H1 (cell line): ENCODE measurements around the gene WNT3A. TPM values are rescaled to one million over a fixed set of nuclear protein-coding genes. Genes with fewer than 3 reads are reported as not detected.

ENCODE experiments used
- CTCF ChIA-PET: fragments of 300-600 bp; sonication (Branson Sonifier 250); formaldehyde crosslinking; loops from one replicate; lab custom pipeline; 2021; ENCODE audit not compliant: partially characterized antibody; lab: Charles Lee
- POLR2A ChIA-PET: fragments of 300-600 bp; sonication (Branson Sonifier 250); formaldehyde crosslinking; loops from one replicate; lab custom pipeline; 2021; ENCODE audit warnings: inconsistent platforms; ENCODE audit not compliant: partially characterized antibody; lab: Charles Lee
- DNase-seq, 2 experiments: peaks; one replicate each; pipeline versions ENCODE4 v3.0.0 to v3.0.0-alpha.2; 2010 to 2022; ENCODE audit warnings: low spot score in 2 of 2, low read depth in 1 of 2, mixed read lengths in 1 of 2
- FAIRE-seq: peaks from 2 replicates; lab custom pipeline; 2011; peaks lifted over from hg19 to GRCh38; lab: Jason Lieb, UNC
- H2AFZ ChIP-seq: 2 replicates; pipeline ENCODE4 v1.8.1; 2012; ENCODE audit warnings: low read length, inconsistent platforms
- H2AK5ac ChIP-seq: 2 replicates; pipeline ENCODE4 v1.6.1; 2013; ENCODE audit warnings: low read depth, low read length
- H2BK120ac ChIP-seq: replicated peaks from 2 replicates; pipeline ENCODE3; 2013; ENCODE audit warnings: low read depth, low read length, inconsistent platforms
- H2BK12ac ChIP-seq: 2 replicates; pipeline ENCODE4 v1.6.1; 2013; ENCODE audit warnings: low read depth, low read length
- H2BK15ac ChIP-seq: 2 replicates; pipeline ENCODE4 v1.6.1; 2013; ENCODE audit warnings: low read length
- H2BK20ac ChIP-seq: 2 replicates; pipeline ENCODE4 v1.6.1; 2013; ENCODE audit warnings: low read length
- H2BK5ac ChIP-seq: 2 replicates; pipeline ENCODE4 v1.6.1; 2013; ENCODE audit warnings: low read depth, low read length
- H3K14ac ChIP-seq: 2 replicates; pipeline ENCODE4 v1.6.1; 2013; ENCODE audit warnings: inconsistent platforms; ENCODE audit not compliant: insufficient read length
- H3K18ac ChIP-seq: 2 replicates; pipeline ENCODE4 v1.6.1; 2013; ENCODE audit warnings: low read length; ENCODE audit errors: extremely low read depth
- H3K23ac ChIP-seq: 2 replicates; pipeline ENCODE4 v1.6.1; 2013; ENCODE audit warnings: inconsistent platforms; ENCODE audit not compliant: insufficient read length
- H3K23me2 ChIP-seq: 2 replicates; pipeline ENCODE4 v1.6.1; 2013; ENCODE audit warnings: low read depth, low read length
- H3K27ac ChIP-seq: 2 replicates; pipeline ENCODE4 v1.6.1; 2011; ENCODE audit warnings: low read depth, low read length, inconsistent platforms
- H3K27me3 ChIP-seq, 4 experiments: replicated peaks in 1 of 4; 1 replicate in 1 of 4; 2 replicates in 3 of 4; pipeline versions ENCODE4 v1.6.1 to v1.8.1; 2011 to 2013; ENCODE audit warnings: low read length in 3 of 4, mild to moderate bottlenecking in 3 of 4, inconsistent platforms in 2 of 4, mixed read lengths in 2 of 4, moderate library complexity in 1 of 4; ENCODE audit not compliant: control insufficient read depth in 3 of 4, insufficient read depth in 3 of 4; ENCODE audit errors: extremely low read depth in 1 of 4
- H3K36me3 ChIP-seq, 4 experiments: 2 replicates each; pipeline versions ENCODE4 v1.6.1 to v1.8.1; 2011 to 2013; ENCODE audit warnings: mild to moderate bottlenecking in 4 of 4, low read length in 3 of 4, moderate library complexity in 2 of 4, control low read depth in 1 of 4, inconsistent platforms in 1 of 4; ENCODE audit not compliant: insufficient read depth in 4 of 4, control insufficient read depth in 2 of 4
- H3K4ac ChIP-seq: replicated peaks from 2 replicates; pipeline ENCODE3; 2013; ENCODE audit warnings: low read length, low read depth, mixed read lengths, inconsistent platforms; ENCODE audit not compliant: insufficient read length
- H3K4me1 ChIP-seq, 4 experiments: replicated peaks in 1 of 4; 1 replicate in 1 of 4; 2 replicates in 3 of 4; pipeline versions ENCODE4 v1.6.1 to v1.8.1; 2011 to 2013; ENCODE audit warnings: low read length in 3 of 4, inconsistent platforms in 2 of 4, mixed read lengths in 1 of 4; ENCODE audit not compliant: insufficient read depth in 4 of 4, control insufficient read depth in 3 of 4
- H3K4me2 ChIP-seq, 2 experiments: 2 replicates each; pipeline versions ENCODE4 v1.6.1 to v1.8.1; 2011 to 2013; ENCODE audit warnings: low read depth in 2 of 2, low read length in 2 of 2, control low read depth in 1 of 2, inconsistent platforms in 1 of 2, mild to moderate bottlenecking in 1 of 2; ENCODE audit not compliant: insufficient read depth in 1 of 2
- H3K4me3 ChIP-seq, 4 experiments: fragments of 200-600, 300-600 bp in 1 of 4; sonication (generic), shearing (Covaris generic), sonication (Bioruptor Twin) in 1 of 4; 2 replicates each; pipeline versions ENCODE4 v1.5.1 to v1.8.1; 2011 to 2016; ENCODE audit warnings: low read length in 4 of 4, low read depth in 3 of 4, control low read depth in 2 of 4, inconsistent platforms in 2 of 4, mild to moderate bottlenecking in 2 of 4, mixed read lengths in 1 of 4, moderate library complexity in 1 of 4; ENCODE audit not compliant: insufficient read depth in 2 of 4; ENCODE audit errors: extremely low read depth in 1 of 4
- H3K56ac ChIP-seq: replicated peaks from 2 replicates; pipeline ENCODE3; 2013; ENCODE audit warnings: low read depth, mild to moderate bottlenecking, mixed read lengths, low read length, inconsistent platforms; ENCODE audit not compliant: insufficient read length
- H3K79me1 ChIP-seq: 2 replicates; pipeline ENCODE4 v1.6.1; 2013; ENCODE audit warnings: low read depth, low read length, control low read depth
- H3K79me2 ChIP-seq, 2 experiments: 2 replicates each; pipeline versions ENCODE4 v1.6.1 to v1.8.1; 2012 to 2013; ENCODE audit warnings: low read length in 2 of 2, mild to moderate bottlenecking in 2 of 2, inconsistent platforms in 1 of 2; ENCODE audit not compliant: insufficient read depth in 2 of 2, control insufficient read depth in 1 of 2
- H3K9ac ChIP-seq, 4 experiments: replicated peaks in 1 of 4; 1 replicate in 1 of 4; 2 replicates in 3 of 4; pipeline versions ENCODE4 v1.6.1 to v1.8.1; 2011 to 2013; ENCODE audit warnings: low read depth in 3 of 4, low read length in 3 of 4, control low read depth in 2 of 4, mild to moderate bottlenecking in 2 of 4, moderate library complexity in 2 of 4, inconsistent platforms in 1 of 4; ENCODE audit errors: extremely low read depth in 1 of 4
- H3K9me3 ChIP-seq, 2 experiments: 2 replicates each; pipeline versions ENCODE4 v1.6.1 to v1.8.1; 2012 to 2013; ENCODE audit warnings: mild to moderate bottlenecking in 2 of 2, moderate library complexity in 2 of 2, control low read depth in 1 of 2, inconsistent platforms in 1 of 2, low read depth in 1 of 2, low read length in 1 of 2, mixed read lengths in 1 of 2; ENCODE audit not compliant: insufficient read depth in 2 of 2
- H4K20me1 ChIP-seq, 2 experiments: replicated peaks in 1 of 2; 2 replicates each; pipeline versions ENCODE3 to v1.8.1; 2011 to 2013; ENCODE audit warnings: inconsistent platforms in 2 of 2, low read length in 2 of 2, mild to moderate bottlenecking in 1 of 2; ENCODE audit not compliant: insufficient read depth in 2 of 2, control insufficient read depth in 1 of 2
- H4K5ac ChIP-seq: 2 replicates; pipeline ENCODE4 v1.6.1; 2013; ENCODE audit warnings: low read length, low read depth, mixed read lengths, inconsistent platforms; ENCODE audit not compliant: insufficient read length
- H4K8ac ChIP-seq: 2 replicates; pipeline ENCODE4 v1.8.0; 2013; ENCODE audit warnings: mild to moderate bottlenecking, moderate library complexity, low read length, inconsistent platforms; ENCODE audit not compliant: insufficient read depth; ENCODE audit errors: extremely low read depth
- H4K91ac ChIP-seq: replicated peaks from 2 replicates; pipeline ENCODE3; 2013; ENCODE audit warnings: low read length, mixed read lengths, inconsistent platforms; ENCODE audit not compliant: insufficient read length
- BACH1 ChIP-seq: IDR thresholded peaks from 2 replicates; pipeline ENCODE4 v1.6.1; 2012; ENCODE audit warnings: low read length, improper control_type of control experiment
- JUN ChIP-seq: IDR thresholded peaks from 2 replicates; pipeline ENCODE4 v1.6.1; 2011; ENCODE audit warnings: low read depth, mild to moderate bottlenecking, improper control_type of control experiment, low read length
- NRF1 ChIP-seq: IDR thresholded peaks from 2 replicates; pipeline ENCODE4 v1.6.1; 2011; ENCODE audit warnings: mild to moderate bottlenecking, low read depth, low read length, improper control_type of control experiment
- POLR2A ChIP-seq, 2 experiments: IDR thresholded peaks; 1 replicate in 1 of 2; 2 replicates in 1 of 2; pipeline ENCODE4 v1.6.1; 2011; ENCODE audit warnings: low read depth in 2 of 2, low read length in 2 of 2, mild to moderate bottlenecking in 2 of 2; ENCODE audit errors: control extremely low read depth in 1 of 2
- RXRA ChIP-seq: IDR thresholded peaks from 2 replicates; pipeline ENCODE4 v1.6.1; 2011; ENCODE audit warnings: low read depth, mild to moderate bottlenecking, low read length, moderate library complexity; ENCODE audit not compliant: insufficient read depth
- SIX5 ChIP-seq: IDR thresholded peaks from 2 replicates; pipeline ENCODE4 v1.6.1; 2011; ENCODE audit warnings: mild to moderate bottlenecking, low read depth, low read length
- SRF ChIP-seq: IDR thresholded peaks from 2 replicates; pipeline ENCODE4 v1.6.1; 2011; ENCODE audit warnings: mild to moderate bottlenecking, low read depth, low read length, moderate library complexity
- WGBS, 2 experiments: shearing (Covaris generic) in 1 of 2; methylation state at CpG; one replicate each; pipeline versions ENCODE4 v1.1.6 to v1.1.7; 2013 to 2015; ENCODE audit warnings: low lambda C conversion rate in 2 of 2, mixed read lengths in 2 of 2, inconsistent platforms in 1 of 2, low coverage in 1 of 2, missing lambda C conversion rate in 1 of 2; ENCODE audit not compliant: insufficient replicate concordance in 2 of 2, insufficient coverage in 1 of 2, insufficient read length in 1 of 2; ENCODE audit errors: extremely low coverage in 1 of 2, missing lambda C conversion rate in 1 of 2; 5-methylcytosine and 5-hydroxymethylcytosine counted together
- polyA plus RNA-seq, 7 experiments: library from polyadenylated mRNA; depleted of rRNA in 3 of 7; stranded (reverse) in 5 of 7; unstranded in 2 of 7; fragments of >200 nt in 5 of 7; fragments of 200-250 nt in 2 of 7; gene quantifications; 1 replicate in 5 of 7; 2 replicates in 1 of 7; 4 replicates in 1 of 7; pipeline versions ENCODE4 v1.2.1 to v1.2.3, GENCODE V29; 2011 to 2013; ENCODE audit warnings: missing spikeins in 2 of 7, mixed read lengths in 2 of 7
- total RNA-seq: library from RNA; stranded (reverse); fragmentation: NEBNext Ultra II Directional; extraction: Animal tissue kit (Norgen Biotek cat#: 25700); gene quantifications from 2 replicates; pipeline ENCODE4 v1.2.1, GENCODE V29; 2021

The WNT3A gene
- total and polyA plus RNA-seq, 2 of the 8 experiments (the other 6 are each of a cell fraction or from before 2014, with no cell fraction given), result 0.08 to 0.19 TPM

- Histone ChIP-seq H2BK5ac (no peak overlapping the region), H4K5ac (no peak overlapping the region), H3K9ac (no peak overlapping the region), H4K20me1 (peaks cover 3 to 5% of the 10 kb centered on the region in 2 experiments), H4K91ac (no peak overlapping the region), H3K27me3 (peaks cover 26 to 62% (median 56%) of the 10 kb centered on the region in 4 experiments), H4K8ac (no peak overlapping the region), H3K23ac (no peak overlapping the region), H3K23me2 (no peaks in the 10 kb centered on the region), H3K14ac (no peak overlapping the region), H3K4me3 (no peak overlapping the region), H3K4ac (no peak overlapping the region), H2BK15ac (no peak overlapping the region), H3K4me2 (no peak overlapping the region), H2AK5ac (no peak overlapping the region), H3K79me1 (no peaks in the 10 kb centered on the region), H2AFZ (no peak overlapping the region), H3K4me1 (peaks cover 0 to 6% (median 4%) of the 10 kb centered on the region in 4 experiments; a peak in 5 of 7 replicates), H2BK120ac (no peak overlapping the region), H3K36me3 (no peaks in the 10 kb centered on the region), H3K56ac (no peak overlapping the region), H2BK12ac (no peak overlapping the region), H3K79me2 (no peaks in the 10 kb centered on the region), H3K9me3 (no peaks in the 10 kb centered on the region), H3K27ac (no peak overlapping the region), H3K18ac (no peak overlapping the region), H2BK20ac (no peak overlapping the region)
- WGBS, 2 experiments, result 86% methylated on average over 24 of the region's 24 CpGs; no CpG with 5 or more reads in 1 of the 2 experiments
- ChIA-PET POLR2A (no interaction called here), CTCF (interaction anchor here (1.1 to 2.5 kb wide), 4 partner anchors 9 to 118 kb away, joined by 3 to 18 read pairs (median 7); no protein-coding TSS in a partner anchor)
- FAIRE-seq, result no peak
- TF ChIP-seq NRF1 (no peak), JUN (no peak), SIX5 (no peak), POLR2A (IDR thresholded peaks at IDR 0.05; ENCODE audit: control extremely low read depth in 1 of 2, low read depth in 2 of 2, low read length in 2 of 2) (no peak), BACH1 (no peak), RXRA (no peak), SRF (no peak)
- DNase-seq, result no peak
Observed at GRCh38 chr1:228013131-228013934, 6.5 kb downstream of the WNT3A start.
